Common myeloid progenitor, CD34-positive (primary cell): Measurements from ENCODE around the gene PAFAH1B1.
"Not testable (repeated sequence)": the region's sequence is repeated elsewhere in the genome, so short reads cannot be mapped to it uniquely, and the experiment has no call there.

Experiments
- CTCF ChIA-PET: fragments of 350-600 bp; sonication (Branson Sonifier 250); formaldehyde crosslinking; loops from one replicate; lab custom pipeline; 2021; ENCODE audit warnings: antibody characterized with exemption; lab: Charles Lee
- POLR2A ChIA-PET: fragments of 350-600 bp; sonication (Branson Sonifier 250); formaldehyde crosslinking; loops from one replicate; lab custom pipeline; 2021; ENCODE audit warnings: antibody characterized with exemption; lab: Charles Lee
- DNase-seq, 3 donors: peaks; one replicate each; pipeline versions ENCODE4 v3.0.0 to v3.0.0-alpha.2; 2013
- H3K27ac ChIP-seq, 2 experiments: 1 replicate in 1 of 2; 2 replicates in 1 of 2; pipeline ENCODE4 v1.7.0; 2013; ENCODE audit warnings: inconsistent platforms in 2 of 2, low read length in 2 of 2, mild to moderate bottlenecking in 2 of 2, low read depth in 1 of 2, moderate library complexity in 1 of 2; ENCODE audit not compliant: severe bottlenecking in 2 of 2, insufficient read depth in 1 of 2, poor library complexity in 1 of 2
- H3K27me3 ChIP-seq, 5 experiments: replicated peaks in 2 of 5; 1 replicate in 3 of 5; 2 replicates in 2 of 5; pipeline versions ENCODE4 v1.6.1 to v1.7.0; 2013; ENCODE audit warnings: low read length in 4 of 5, mild to moderate bottlenecking in 2 of 5, moderate library complexity in 2 of 5, inconsistent platforms in 1 of 5; ENCODE audit not compliant: insufficient read depth in 5 of 5, control insufficient read depth in 4 of 5
- H3K36me3 ChIP-seq, 4 experiments: 1 replicate in 2 of 4; 2 replicates in 2 of 4; pipeline versions ENCODE4 v1.6.1 to v1.7.0; 2013; ENCODE audit warnings: low read length in 3 of 4, control low read depth in 1 of 4, mild to moderate bottlenecking in 1 of 4; ENCODE audit not compliant: control insufficient read depth in 4 of 4, insufficient read depth in 4 of 4
- H3K4me1 ChIP-seq, 4 experiments: 1 replicate in 3 of 4; 2 replicates in 1 of 4; pipeline versions ENCODE4 v1.6.1 to v1.7.1; 2013; ENCODE audit warnings: low read length in 3 of 4, mild to moderate bottlenecking in 3 of 4, control low read depth in 1 of 4, inconsistent platforms in 1 of 4, moderate library complexity in 1 of 4; ENCODE audit not compliant: control insufficient read depth in 4 of 4, insufficient read depth in 4 of 4; ENCODE audit errors: control extremely low read depth in 1 of 4
- H3K4me3 ChIP-seq, 7 experiments: 1 replicate in 4 of 7; 2 replicates in 3 of 7; pipeline versions ENCODE4 v1.5.1 to v1.7.0; 2013; ENCODE audit warnings: mild to moderate bottlenecking in 7 of 7, low read length in 6 of 7, moderate library complexity in 6 of 7, inconsistent platforms in 2 of 7, low read depth in 2 of 7, control low read depth in 1 of 7; ENCODE audit not compliant: insufficient read depth in 4 of 7, control insufficient read depth in 1 of 7; ENCODE audit errors: extremely low read depth in 1 of 7
- H3K9me3 ChIP-seq, 5 experiments: 1 replicate in 4 of 5; 2 replicates in 1 of 5; pipeline versions ENCODE4 v1.6.1 to v1.7.1; 2013; ENCODE audit warnings: low read length in 4 of 5, mild to moderate bottlenecking in 2 of 5, inconsistent platforms in 1 of 5, low read depth in 1 of 5, moderate library complexity in 1 of 5; ENCODE audit not compliant: control insufficient read depth in 4 of 5, insufficient read depth in 2 of 5; ENCODE audit errors: control extremely low read depth in 1 of 5
- WGBS: methylation state at CpG from one replicate; pipeline ENCODE4 v1.1.5; 2013; ENCODE audit not compliant: insufficient coverage; 5-methylcytosine and 5-hydroxymethylcytosine counted together

PAFAH1B1 gene

DNA sequence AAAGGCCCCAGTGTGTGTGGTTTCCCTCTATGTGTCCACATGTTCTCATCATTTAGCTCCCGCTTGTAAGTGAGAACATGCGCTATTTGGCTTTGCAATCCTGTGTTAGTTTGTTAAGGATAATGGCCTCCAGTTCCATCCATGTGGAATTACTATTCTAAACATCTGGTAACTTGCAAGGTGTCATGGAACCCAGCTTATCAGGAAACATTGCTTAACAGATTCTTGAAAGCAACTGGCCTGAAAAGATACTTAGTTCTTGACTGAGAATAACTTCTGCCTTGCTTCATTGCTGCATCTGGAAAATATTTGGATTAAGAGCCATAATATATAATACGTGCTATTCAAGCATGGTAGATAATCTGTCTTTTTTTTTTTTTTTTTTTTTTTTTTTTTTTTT is 27.8 kb downstream of the PAFAH1B1 start:
- no peaks in the 10 kb centered on the region for H3K27me3 ChIP-seq

DNA sequence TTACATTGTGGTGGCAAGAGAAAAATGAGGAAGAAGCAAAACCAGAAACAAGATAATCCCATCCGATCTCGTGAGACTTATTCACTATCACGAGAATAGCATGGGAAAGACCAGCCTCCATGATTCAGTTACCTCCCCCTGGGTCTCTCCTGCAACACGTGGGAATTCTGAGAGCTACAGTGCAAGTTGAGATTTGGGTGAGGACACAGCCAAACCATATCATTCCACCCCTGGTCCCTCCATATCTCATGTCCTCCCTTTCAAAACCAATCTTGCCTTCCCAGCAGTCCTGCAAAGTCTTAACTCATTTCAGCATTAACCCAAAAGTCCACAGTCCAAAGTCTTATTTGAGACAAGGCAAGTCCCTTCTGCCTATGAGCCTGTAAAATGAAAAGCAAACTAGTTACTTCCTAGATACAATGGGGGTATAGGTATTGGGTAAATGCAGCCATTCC is 28.5 kb downstream of the PAFAH1B1 start:
- WGBS: 92% methylated on average over 4 of the region's 4 CpGs
- CTCF ChIA-PET, H3K4me3 ChIP-seq: not testable (repeated sequence)

More for the DNA sequence above, 27.8 kb downstream of the PAFAH1B1 start:
- peaks cover 9 to 33% (median 20%) of the 10 kb centered on the region in 4 experiments for H3K4me1 ChIP-seq
- H3K36me3 ChIP-seq: peaks cover 0 to 10% (median 5%) of the 10 kb centered on the region in 4 experiments
- DNase-seq: no peak
- ChIA-PET CTCF (no interaction called here), POLR2A (no interaction called here)
- H3K27ac ChIP-seq: no peak overlapping the region
- peaks cover 0 to 2% (median 0%) of the 10 kb centered on the region in 5 experiments for H3K9me3 ChIP-seq
- WGBS: no CpG with 5 or more reads among the region's 3 CpGs
- H3K4me3 ChIP-seq: no peak overlapping the region

DNA sequence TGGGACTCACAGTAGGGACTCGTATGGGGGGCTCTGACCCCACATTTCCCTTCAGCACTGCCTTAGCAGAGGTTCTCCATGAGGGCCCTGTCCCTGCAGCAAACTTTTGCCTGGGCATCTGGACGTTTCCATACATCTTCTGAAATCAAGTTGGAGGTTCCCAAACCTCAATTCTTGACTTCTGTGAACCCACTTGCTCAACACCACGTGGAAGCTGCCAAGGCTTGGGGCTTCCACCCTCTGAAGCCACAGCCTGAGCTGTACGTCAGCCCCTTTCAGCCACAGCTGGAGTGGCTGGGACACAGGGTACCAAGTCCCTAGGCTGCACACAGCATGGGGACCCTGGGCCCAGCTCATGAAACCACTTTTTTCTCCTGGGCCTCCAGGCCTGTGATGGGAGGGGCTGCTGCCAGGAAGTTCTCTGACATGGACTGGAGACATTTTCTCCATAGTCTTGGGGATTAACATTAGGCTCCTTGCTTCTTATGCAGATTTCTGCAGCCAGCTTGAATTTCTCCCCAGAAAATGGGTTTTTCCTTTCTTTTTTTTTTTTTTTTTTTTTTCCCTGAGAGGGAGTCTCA is 29.4 kb downstream of the PAFAH1B1 start:
- WGBS: 100% methylated on average over 3 of the region's 4 CpGs
- H3K36me3 ChIP-seq, H3K27me3 ChIP-seq, CTCF ChIA-PET, POLR2A ChIA-PET, H3K27ac ChIP-seq, DNase-seq, H3K4me3 ChIP-seq, H3K9me3 ChIP-seq: not testable (repeated sequence)
- peaks cover 9 to 33% (median 20%) of the 10 kb centered on the region in 4 experiments for H3K4me1 ChIP-seq

More for the DNA sequence above, 28.5 kb downstream of the PAFAH1B1 start:
- H3K4me1 ChIP-seq: peaks cover 9 to 33% (median 20%) of the 10 kb centered on the region in 4 experiments
- DNase-seq, H3K27me3 ChIP-seq, H3K27ac ChIP-seq, H3K9me3 ChIP-seq, H3K36me3 ChIP-seq, POLR2A ChIA-PET: not testable (repeated sequence)

DNA sequence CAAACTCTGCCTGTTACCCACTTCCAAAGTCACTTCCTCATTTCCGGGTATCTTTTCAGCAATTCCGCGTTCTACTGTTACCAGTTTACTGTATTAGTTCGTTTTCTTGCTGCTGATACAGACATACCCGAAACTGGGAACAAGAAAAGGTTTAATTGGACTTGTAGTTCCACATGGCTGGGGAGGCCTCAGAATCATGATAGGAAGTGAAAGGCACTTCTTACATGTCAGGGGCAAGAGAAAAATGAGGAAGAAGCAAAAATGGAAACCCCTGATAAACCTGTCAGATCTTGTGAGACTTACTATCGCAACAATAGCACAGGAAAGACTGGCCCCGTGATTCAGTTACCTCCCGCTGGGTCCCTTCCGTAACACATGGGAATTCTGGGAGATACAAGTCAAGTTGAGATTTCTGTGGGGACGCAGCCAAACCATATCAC is 30.9 kb downstream of the PAFAH1B1 start:
- DNase-seq: peak; percentile 66 to 90 (median 82)
- POLR2A ChIA-PET: no interaction called here
- peaks cover 9 to 33% (median 18%) of the 10 kb centered on the region in 4 experiments for H3K4me1 ChIP-seq
- WGBS: 1% methylated on average over 10 of the region's 10 CpGs
- H3K27ac ChIP-seq: peak overlapping the region; percentile 1 to 33
- no peaks in the 10 kb centered on the region for H3K27me3 ChIP-seq
- H3K36me3 ChIP-seq: peaks cover 0 to 10% (median 5%) of the 10 kb centered on the region in 4 experiments
- peak overlapping the region in 6 of 7 experiments; percentile 8 to 68 (median 36) for H3K4me3 ChIP-seq
- H3K9me3 ChIP-seq: peaks cover 0 to 3% (median 0%) of the 10 kb centered on the region in 5 experiments
- CTCF ChIA-PET: no interaction called here

DNA sequence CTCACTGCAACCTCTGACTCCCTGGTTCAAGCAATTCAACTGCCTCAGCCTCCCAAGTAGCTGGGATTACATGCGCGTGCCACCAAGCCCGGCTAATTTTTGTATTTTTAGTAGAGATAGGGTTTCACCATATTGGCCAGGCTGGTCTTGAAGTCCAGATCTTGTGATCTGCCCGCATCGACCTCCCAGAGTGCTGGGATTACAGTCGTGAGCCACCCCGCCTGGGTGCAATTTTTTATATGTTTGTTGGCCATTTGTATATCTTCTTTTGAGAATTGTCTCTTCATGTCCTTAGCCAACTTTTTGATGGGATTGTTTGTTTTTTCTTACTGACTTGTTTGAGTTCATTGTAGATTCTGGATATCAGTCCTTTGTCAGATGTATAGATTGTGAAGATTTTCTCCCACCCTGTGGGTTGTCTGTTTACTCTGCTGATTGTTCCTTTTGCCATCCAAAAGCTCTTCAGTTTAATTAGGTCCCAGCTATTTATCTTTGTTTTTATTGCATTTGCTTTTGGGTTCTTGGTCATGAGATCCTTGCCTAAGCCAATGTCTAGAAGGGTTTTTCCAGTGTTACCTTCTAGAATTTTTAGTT is 33.3 kb downstream of the PAFAH1B1 start:
- H3K27ac ChIP-seq, POLR2A ChIA-PET, H3K27me3 ChIP-seq, CTCF ChIA-PET, H3K36me3 ChIP-seq, DNase-seq, H3K4me3 ChIP-seq, H3K9me3 ChIP-seq: not testable (repeated sequence)
- 94% methylated on average over 5 of the region's 7 CpGs for WGBS
- peaks cover 9 to 30% (median 18%) of the 10 kb centered on the region in 4 experiments for H3K4me1 ChIP-seq

DNA sequence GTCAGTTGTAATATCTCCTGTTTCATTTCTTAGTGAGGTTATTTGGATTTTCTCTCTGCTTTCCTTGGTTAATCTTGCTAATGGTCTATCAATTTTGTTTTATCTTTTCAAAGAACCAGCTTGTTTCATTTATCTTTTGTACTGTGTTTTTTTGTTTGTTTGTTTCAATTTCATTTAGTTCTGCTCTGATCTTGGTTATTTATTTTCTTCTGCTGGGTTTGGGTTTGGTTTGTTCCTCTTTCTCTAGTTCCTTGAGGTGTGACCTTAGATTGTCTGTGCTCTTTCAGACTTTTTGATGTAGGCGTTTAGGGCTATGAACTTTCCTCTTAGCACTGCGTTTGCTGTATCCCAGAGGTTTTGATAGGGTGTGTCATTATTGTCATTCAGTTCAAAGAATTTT is 35.5 kb downstream of the PAFAH1B1 start:
- WGBS: no CpG with 5 or more reads among the region's 2 CpGs
- DNase-seq: peak in 1 of 3 donors; percentile 28
- H3K9me3 ChIP-seq, H3K4me3 ChIP-seq, CTCF ChIA-PET, H3K36me3 ChIP-seq, H3K27ac ChIP-seq, POLR2A ChIA-PET, H3K27me3 ChIP-seq: not testable (repeated sequence)
- peaks cover 9 to 19% (median 11%) of the 10 kb centered on the region in 4 experiments for H3K4me1 ChIP-seq

DNA sequence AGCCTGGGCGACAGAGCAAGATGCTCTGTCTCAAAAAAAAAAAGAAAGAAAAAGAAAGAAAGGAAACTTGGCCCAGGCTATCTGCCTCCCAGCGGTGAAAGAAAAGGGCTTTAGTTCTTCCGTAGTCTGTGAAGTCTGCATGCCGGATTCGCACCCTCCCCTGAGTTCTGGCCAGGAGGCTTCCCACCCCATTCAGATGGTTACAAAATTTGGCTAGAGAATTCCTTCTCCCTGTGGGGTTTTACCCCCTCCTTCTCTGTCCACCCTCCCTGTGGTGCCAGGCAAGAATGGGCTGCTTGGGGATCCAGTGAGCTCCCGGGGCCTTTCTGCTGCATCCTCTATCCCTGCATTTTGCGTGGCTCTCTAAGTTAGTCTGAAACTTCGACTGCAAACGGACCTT is 37.8 kb downstream of the PAFAH1B1 start:
- ChIA-PET POLR2A (interaction anchor here (0.5 kb wide), 1 partner anchor 14 kb away, joined by 3 read pairs; no protein-coding TSS in a partner anchor), CTCF (interaction anchor here (1.0 kb wide), 1 partner anchor 12 kb away, joined by 4 read pairs; no protein-coding TSS in a partner anchor)
- H3K4me1 ChIP-seq: no peaks in the 10 kb centered on the region
- peaks cover 0 to 3% (median 0%) of the 10 kb centered on the region in 5 experiments for H3K9me3 ChIP-seq
- WGBS: 96% methylated on average over 8 of the region's 9 CpGs
- peaks cover 0 to 9% (median 3%) of the 10 kb centered on the region in 4 experiments for H3K36me3 ChIP-seq
- H3K27ac ChIP-seq: no peak overlapping the region
- no peaks in the 10 kb centered on the region for H3K27me3 ChIP-seq
- DNase-seq: no peak
- H3K4me3 ChIP-seq: no peak overlapping the region
